Gastrocnemius medialis (tissue), 4 donors: ENCODE measurements around the gene PBX3.

Experiments used
- CTCF ChIP-seq, 5 experiments: fragments of 450-650 bp in 3 of 5; fragments of 200-600 bp in 2 of 5; sonication (generic) in 2 of 5; IDR thresholded peaks in 4 of 5; conservative IDR thresholded peaks in 1 of 5; 1 replicate in 4 of 5; 2 replicates in 1 of 5; pipeline ENCODE4 v1.5.1; 2016 to 2019; ENCODE audit warnings: antibody characterized with exemption in 5 of 5, mild to moderate bottlenecking in 3 of 5, moderate library complexity in 3 of 5
- POLR2A ChIP-seq, 2 donors: fragments of 450-650 bp; IDR thresholded peaks; one replicate each; pipeline ENCODE4 v1.6.1; 2017; ENCODE audit warnings: antibody characterized with exemption in 2 of 2, mild to moderate bottlenecking in 2 of 2, moderate library complexity in 2 of 2

DNA sequence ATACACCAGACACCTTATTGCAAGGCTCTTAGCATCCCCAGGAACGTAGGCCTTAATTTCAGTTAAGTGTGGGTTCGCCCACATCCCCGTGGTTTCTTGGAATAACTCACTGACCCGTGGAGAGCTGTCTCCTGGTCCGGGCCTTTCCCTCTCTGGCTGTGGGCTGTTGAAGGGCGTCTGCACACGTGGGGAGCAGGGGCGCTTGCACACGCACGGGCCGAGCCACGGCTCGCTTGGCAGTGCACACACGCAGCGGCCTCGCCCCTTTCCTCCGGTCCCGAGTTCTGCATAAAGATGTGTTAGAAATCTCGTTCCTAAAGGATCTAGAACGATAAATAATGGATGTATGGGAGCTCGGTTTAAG is 141.9 kb downstream of the PBX3 start:
- TF ChIP-seq CTCF (IDR thresholded peaks at IDR 0.05 in 4 of 5, conservative IDR thresholded peaks at IDR 0.05 in 1 of 5) (no peak), POLR2A (IDR thresholded peaks at IDR 0.05) (no peak)
